GM23338 (cell line): ENCODE measurements around the gene CMIP. TPM values are rescaled to one million over a fixed set of nuclear protein-coding genes. Genes with fewer than 3 reads are reported as not detected.

Source experiments
- ATAC-seq: fragments of 200-7000 bp; cut with Tn5 transposase; 3 replicates; pipeline ENCODE4 v1.9.1; 2020
- DNase-seq: peaks from one replicate; pipeline ENCODE4 v3.0.0-alpha.2; 2015; ENCODE audit warnings: low spot score
- H2AFZ ChIP-seq: fragments of 200-600 bp; sonication (generic); 2 replicates; pipeline ENCODE4 v1.8.0; 2016; ENCODE audit warnings: antibody characterized with exemption, mild to moderate bottlenecking, moderate library complexity
- H3F3A ChIP-seq: fragments of 200-600 bp; sonication (generic); replicated peaks from 2 replicates; pipeline ENCODE4 v1.8.0; 2017; ENCODE audit warnings: antibody characterized with exemption, mixed run types, low read depth
- H3K27ac ChIP-seq: fragments of 200-600 bp; sonication (generic); 2 replicates; pipeline ENCODE4 v1.6.1; 2016; ENCODE audit warnings: low read depth
- H3K27me3 ChIP-seq: fragments of 200-600 bp; sonication (generic); 2 replicates; pipeline ENCODE4 v1.8.0; 2016; ENCODE audit warnings: mild to moderate bottlenecking, mixed run types, moderate library complexity; ENCODE audit not compliant: insufficient read depth
- H3K36me3 ChIP-seq: fragments of 200-600 bp; sonication (generic); 2 replicates; pipeline ENCODE4 v1.8.0; 2016; ENCODE audit warnings: mild to moderate bottlenecking; ENCODE audit not compliant: insufficient read depth
- H3K4me1 ChIP-seq: fragments of 200-600 bp; sonication (generic); 2 replicates; pipeline ENCODE4 v1.8.0; 2016; ENCODE audit warnings: mild to moderate bottlenecking, moderate library complexity; ENCODE audit not compliant: insufficient read depth
- H3K4me2 ChIP-seq: fragments of 200-600 bp; sonication (generic); 2 replicates; pipeline ENCODE4 v1.7.1; 2017; ENCODE audit warnings: mixed run types
- H3K4me3 ChIP-seq: fragments of 200-600 bp; sonication (generic); 2 replicates; pipeline ENCODE4 v1.6.1; 2016; ENCODE audit warnings: mixed run types
- H3K79me2 ChIP-seq: fragments of 200-600 bp; sonication (generic); replicated peaks from 2 replicates; pipeline ENCODE4 v1.8.0; 2017; ENCODE audit warnings: mild to moderate bottlenecking; ENCODE audit not compliant: insufficient read depth
- H3K9me2 ChIP-seq: fragments of 200-600 bp; sonication (generic); 2 replicates; pipeline ENCODE4 v1.8.0; 2017; ENCODE audit not compliant: insufficient read depth
- H4K20me1 ChIP-seq: fragments of 200-600 bp; sonication (generic); replicated peaks from 2 replicates; pipeline ENCODE4 v1.8.0; 2017; ENCODE audit warnings: mild to moderate bottlenecking; ENCODE audit not compliant: insufficient read depth
- H3K27ac Mint-ChIP-seq: 2 replicates; pipeline ENCODE4 v1.8.0; 2020; ENCODE audit warnings: inconsistent platforms, mild to moderate bottlenecking, moderate library complexity, mixed read lengths
- H3K27me3 Mint-ChIP-seq: 3 replicates; pipeline ENCODE4 v1.8.0; 2022; ENCODE audit warnings: low read depth, mild to moderate bottlenecking, moderate library complexity, mixed read lengths, inconsistent platforms; ENCODE audit not compliant: insufficient read depth, poor library complexity
- H3K36me3 Mint-ChIP-seq: 3 replicates; pipeline ENCODE4 v1.8.0; 2021; ENCODE audit warnings: low read depth, mild to moderate bottlenecking, inconsistent platforms, moderate library complexity, mixed read lengths
- H3K4me1 Mint-ChIP-seq: 3 replicates; pipeline ENCODE4 v1.8.0; 2020; ENCODE audit warnings: mild to moderate bottlenecking, inconsistent platforms, mixed read lengths
- H3K4me3 Mint-ChIP-seq: 3 replicates; pipeline ENCODE4 v1.8.0; 2021; ENCODE audit warnings: moderate library complexity, mild to moderate bottlenecking, inconsistent platforms, mixed read lengths
- H3K9me3 Mint-ChIP-seq: 3 replicates; pipeline ENCODE4 v1.8.0; 2020; ENCODE audit warnings: moderate library complexity, mild to moderate bottlenecking, inconsistent platforms, mixed read lengths
- CREB1 ChIP-seq: fragments of 250-450 bp; sonication (Bioruptor Pico); IDR thresholded peaks from 2 replicates; pipeline ENCODE4 v1.5.0; 2020; ENCODE audit warnings: low read depth, mild to moderate bottlenecking, moderate library complexity
- CTCF ChIP-seq, 2 experiments: fragments of 200-600 bp in 1 of 2; sonication (generic) in 1 of 2; conservative IDR thresholded peaks; 2 replicates each; pipeline versions ENCODE4 v1.5.1 to v1.6.1; 2016 to 2017; ENCODE audit warnings: antibody characterized with exemption in 2 of 2, low read depth in 2 of 2, mild to moderate bottlenecking in 2 of 2, moderate library complexity in 1 of 2
- ETS1 ChIP-seq: IDR thresholded peaks from 2 replicates; pipeline ENCODE4 v1.6.1; 2016; ENCODE audit warnings: antibody characterized with exemption
- EZH2 ChIP-seq: fragments of 200-600 bp; sonication (generic); IDR thresholded peaks from one replicate; pipeline ENCODE4 v1.8.0; 2017; ENCODE audit warnings: antibody characterized with exemption, mild to moderate bottlenecking, low read depth; ENCODE audit not compliant: unreplicated experiment
- EZH2phosphoT487 ChIP-seq: fragments of 200-600 bp; sonication (generic); IDR thresholded peaks from one replicate; pipeline ENCODE4 v1.8.1; 2018; ENCODE audit warnings: antibody characterized with exemption; ENCODE audit not compliant: unreplicated experiment
- JUNB ChIP-seq: IDR thresholded peaks from one replicate; pipeline ENCODE4 v1.6.1; 2016; ENCODE audit warnings: antibody characterized with exemption; ENCODE audit not compliant: unreplicated experiment
- NANOG ChIP-seq: IDR thresholded peaks from 2 replicates; pipeline ENCODE4 v1.6.1; 2016; ENCODE audit warnings: antibody characterized with exemption, borderline replicate concordance
- POLR2AphosphoS5 ChIP-seq: IDR thresholded peaks from 2 replicates; pipeline ENCODE4 v1.6.1; 2016; ENCODE audit warnings: antibody characterized with exemption, low read depth
- STAT1 ChIP-seq: IDR thresholded peaks from one replicate; pipeline ENCODE4 v1.6.1; 2016; ENCODE audit warnings: antibody characterized with exemption; ENCODE audit not compliant: unreplicated experiment
- ZNF114 ChIP-seq: fragments of 250-450 bp; sonication (Bioruptor Pico); IDR thresholded peaks from 2 replicates; pipeline ENCODE4 v1.5.0; 2020; ENCODE audit warnings: mild to moderate bottlenecking, moderate library complexity
- ZNF331 ChIP-seq: fragments of 250-450 bp; sonication (Bioruptor Pico); IDR thresholded peaks from 2 replicates; pipeline ENCODE4 v1.5.0; 2020; ENCODE audit warnings: low read depth, mild to moderate bottlenecking, moderate library complexity
- polyA plus RNA-seq: library from polyadenylated mRNA; unstranded; fragments of >200 nt; fragmentation: Nextera tagmentation; extraction: Ambion mirVana; gene quantifications from 2 replicates; pipeline ENCODE4 v1.2.1, GENCODE V29; 2016
- total RNA-seq: library from RNA; depleted of rRNA; stranded (reverse); fragments of >200 nt; shearing (Covaris generic); gene quantifications from 2 replicates; pipeline ENCODE4 v1.2.3, GENCODE V29; 2014
- TF ChIP-seq, protein P1 (sequence below): IDR thresholded peaks from one replicate; pipeline ENCODE4 v1.6.1; 2018; ENCODE audit warnings: antibody characterized with exemption; ENCODE audit not compliant: unreplicated experiment
- TF ChIP-seq, protein P2 (sequence below): fragments of 250-450 bp; sonication (Bioruptor Pico); IDR thresholded peaks from 2 replicates; pipeline ENCODE4 v1.5.0; 2020; ENCODE audit warnings: mild to moderate bottlenecking, moderate library complexity

Gene CMIP
- total and polyA plus RNA-seq, 2 experiments from 2014 or later, result 9.5 to 62.3 TPM

- Histone ChIP-seq H3K27me3 (no peaks in the 10 kb centered on the region), H3K27ac (peak overlapping the region; percentile 73), H3F3A (peaks cover 18% of the 10 kb centered on the region; the same call in 1 of the 2 replicates), H3K4me2 (no peak overlapping the region), H3K36me3 (no peaks in the 10 kb centered on the region), H3K4me1 (no peaks in the 10 kb centered on the region; the same call in 1 of the 2 replicates), H3K4me3 (no peak overlapping the region), H3K79me2 (peaks cover 97% of the 10 kb centered on the region), H2AFZ (no peak overlapping the region), H3K9me2 (no peaks in the 10 kb centered on the region), H4K20me1 (peaks cover 69% of the 10 kb centered on the region)
- Mint-ChIP-seq H3K27ac (no peak overlapping the region), H3K9me3 (no peaks in the 10 kb centered on the region), H3K36me3 (peaks cover 11% of the 10 kb centered on the region), H3K4me1 (peaks cover 25% of the 10 kb centered on the region), H3K4me3 (no peak overlapping the region), H3K27me3 (peaks cover 2% of the 10 kb centered on the region)
- ATAC-seq (no peak), DNase-seq (no peak)
- TF ChIP-seq EZH2phosphoT487, result no peak
- TF ChIP-seq STAT1, result no peak
- TF ChIP-seq JUNB, result no peak
- TF ChIP-seq ETS1, result no peak
- no peak for TF ChIP-seq EZH2
- TF ChIP-seq CREB1 (CRISPR knock-in tag), result no peak
- TF ChIP-seq ZNF114, result no peak
- TF ChIP-seq, protein P1, sequence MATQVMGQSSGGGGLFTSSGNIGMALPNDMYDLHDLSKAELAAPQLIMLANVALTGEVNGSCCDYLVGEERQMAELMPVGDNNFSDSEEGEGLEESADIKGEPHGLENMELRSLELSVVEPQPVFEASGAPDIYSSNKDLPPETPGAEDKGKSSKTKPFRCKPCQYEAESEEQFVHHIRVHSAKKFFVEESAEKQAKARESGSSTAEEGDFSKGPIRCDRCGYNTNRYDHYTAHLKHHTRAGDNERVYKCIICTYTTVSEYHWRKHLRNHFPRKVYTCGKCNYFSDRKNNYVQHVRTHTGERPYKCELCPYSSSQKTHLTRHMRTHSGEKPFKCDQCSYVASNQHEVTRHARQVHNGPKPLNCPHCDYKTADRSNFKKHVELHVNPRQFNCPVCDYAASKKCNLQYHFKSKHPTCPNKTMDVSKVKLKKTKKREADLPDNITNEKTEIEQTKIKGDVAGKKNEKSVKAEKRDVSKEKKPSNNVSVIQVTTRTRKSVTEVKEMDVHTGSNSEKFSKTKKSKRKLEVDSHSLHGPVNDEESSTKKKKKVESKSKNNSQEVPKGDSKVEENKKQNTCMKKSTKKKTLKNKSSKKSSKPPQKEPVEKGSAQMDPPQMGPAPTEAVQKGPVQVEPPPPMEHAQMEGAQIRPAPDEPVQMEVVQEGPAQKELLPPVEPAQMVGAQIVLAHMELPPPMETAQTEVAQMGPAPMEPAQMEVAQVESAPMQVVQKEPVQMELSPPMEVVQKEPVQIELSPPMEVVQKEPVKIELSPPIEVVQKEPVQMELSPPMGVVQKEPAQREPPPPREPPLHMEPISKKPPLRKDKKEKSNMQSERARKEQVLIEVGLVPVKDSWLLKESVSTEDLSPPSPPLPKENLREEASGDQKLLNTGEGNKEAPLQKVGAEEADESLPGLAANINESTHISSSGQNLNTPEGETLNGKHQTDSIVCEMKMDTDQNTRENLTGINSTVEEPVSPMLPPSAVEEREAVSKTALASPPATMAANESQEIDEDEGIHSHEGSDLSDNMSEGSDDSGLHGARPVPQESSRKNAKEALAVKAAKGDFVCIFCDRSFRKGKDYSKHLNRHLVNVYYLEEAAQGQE, result no peak
- TF ChIP-seq CTCF (conservative IDR thresholded peaks at IDR 0.05; ENCODE audit: low read depth in 2 of 2), result no peak
- TF ChIP-seq ZNF331, result no peak
- no peak for TF ChIP-seq NANOG
- TF ChIP-seq POLR2AphosphoS5, result no peak
- TF ChIP-seq, protein P2, sequence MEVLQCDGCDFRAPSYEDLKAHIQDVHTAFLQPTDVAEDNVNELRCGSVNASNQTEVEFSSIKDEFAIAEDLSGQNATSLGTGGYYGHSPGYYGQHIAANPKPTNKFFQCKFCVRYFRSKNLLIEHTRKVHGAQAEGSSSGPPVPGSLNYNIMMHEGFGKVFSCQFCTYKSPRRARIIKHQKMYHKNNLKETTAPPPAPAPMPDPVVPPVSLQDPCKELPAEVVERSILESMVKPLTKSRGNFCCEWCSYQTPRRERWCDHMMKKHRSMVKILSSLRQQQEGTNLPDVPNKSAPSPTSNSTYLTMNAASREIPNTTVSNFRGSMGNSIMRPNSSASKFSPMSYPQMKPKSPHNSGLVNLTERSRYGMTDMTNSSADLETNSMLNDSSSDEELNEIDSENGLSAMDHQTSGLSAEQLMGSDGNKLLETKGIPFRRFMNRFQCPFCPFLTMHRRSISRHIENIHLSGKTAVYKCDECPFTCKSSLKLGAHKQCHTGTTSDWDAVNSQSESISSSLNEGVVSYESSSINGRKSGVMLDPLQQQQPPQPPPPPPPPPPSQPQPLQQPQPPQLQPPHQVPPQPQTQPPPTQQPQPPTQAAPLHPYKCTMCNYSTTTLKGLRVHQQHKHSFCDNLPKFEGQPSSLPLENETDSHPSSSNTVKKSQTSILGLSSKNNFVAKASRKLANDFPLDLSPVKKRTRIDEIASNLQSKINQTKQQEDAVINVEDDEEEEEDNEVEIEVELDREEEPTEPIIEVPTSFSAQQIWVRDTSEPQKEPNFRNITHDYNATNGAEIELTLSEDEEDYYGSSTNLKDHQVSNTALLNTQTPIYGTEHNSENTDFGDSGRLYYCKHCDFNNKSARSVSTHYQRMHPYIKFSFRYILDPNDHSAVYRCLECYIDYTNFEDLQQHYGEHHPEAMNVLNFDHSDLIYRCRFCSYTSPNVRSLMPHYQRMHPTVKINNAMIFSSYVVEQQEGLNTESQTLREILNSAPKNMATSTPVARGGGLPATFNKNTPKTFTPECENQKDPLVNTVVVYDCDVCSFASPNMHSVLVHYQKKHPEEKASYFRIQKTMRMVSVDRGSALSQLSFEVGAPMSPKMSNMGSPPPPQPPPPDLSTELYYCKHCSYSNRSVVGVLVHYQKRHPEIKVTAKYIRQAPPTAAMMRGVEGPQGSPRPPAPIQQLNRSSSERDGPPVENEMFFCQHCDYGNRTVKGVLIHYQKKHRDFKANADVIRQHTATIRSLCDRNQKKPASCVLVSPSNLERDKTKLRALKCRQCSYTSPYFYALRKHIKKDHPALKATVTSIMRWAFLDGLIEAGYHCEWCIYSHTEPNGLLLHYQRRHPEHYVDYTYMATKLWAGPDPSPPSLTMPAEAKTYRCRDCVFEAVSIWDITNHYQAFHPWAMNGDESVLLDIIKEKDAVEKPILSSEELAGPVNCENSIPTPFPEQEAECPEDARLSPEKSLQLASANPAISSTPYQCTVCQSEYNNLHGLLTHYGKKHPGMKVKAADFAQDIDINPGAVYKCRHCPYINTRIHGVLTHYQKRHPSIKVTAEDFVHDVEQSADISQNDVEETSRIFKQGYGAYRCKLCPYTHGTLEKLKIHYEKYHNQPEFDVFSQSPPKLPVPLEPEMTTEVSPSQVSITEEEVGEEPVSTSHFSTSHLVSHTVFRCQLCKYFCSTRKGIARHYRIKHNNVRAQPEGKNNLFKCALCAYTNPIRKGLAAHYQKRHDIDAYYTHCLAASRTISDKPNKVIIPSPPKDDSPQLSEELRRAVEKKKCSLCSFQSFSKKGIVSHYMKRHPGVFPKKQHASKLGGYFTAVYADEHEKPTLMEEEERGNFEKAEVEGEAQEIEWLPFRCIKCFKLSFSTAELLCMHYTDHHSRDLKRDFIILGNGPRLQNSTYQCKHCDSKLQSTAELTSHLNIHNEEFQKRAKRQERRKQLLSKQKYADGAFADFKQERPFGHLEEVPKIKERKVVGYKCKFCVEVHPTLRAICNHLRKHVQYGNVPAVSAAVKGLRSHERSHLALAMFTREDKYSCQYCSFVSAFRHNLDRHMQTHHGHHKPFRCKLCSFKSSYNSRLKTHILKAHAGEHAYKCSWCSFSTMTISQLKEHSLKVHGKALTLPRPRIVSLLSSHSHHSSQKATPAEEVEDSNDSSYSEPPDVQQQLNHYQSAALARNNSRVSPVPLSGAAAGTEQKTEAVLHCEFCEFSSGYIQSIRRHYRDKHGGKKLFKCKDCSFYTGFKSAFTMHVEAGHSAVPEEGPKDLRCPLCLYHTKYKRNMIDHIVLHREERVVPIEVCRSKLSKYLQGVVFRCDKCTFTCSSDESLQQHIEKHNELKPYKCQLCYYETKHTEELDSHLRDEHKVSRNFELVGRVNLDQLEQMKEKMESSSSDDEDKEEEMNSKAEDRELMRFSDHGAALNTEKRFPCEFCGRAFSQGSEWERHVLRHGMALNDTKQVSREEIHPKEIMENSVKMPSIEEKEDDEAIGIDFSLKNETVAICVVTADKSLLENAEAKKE (CRISPR knock-in tag), result no peak
Measured at GRCh38 chr16:81469710-81470535, 25.3 kb downstream of the CMIP start.
